GM23248 (cell line): ENCODE results near the gene LHCGR.

ENCODE experiments used
- EZH2 ChIP-seq: fragments of 200-600 bp; sonication (generic); IDR thresholded peaks from 2 replicates; pipeline ENCODE4 v1.6.1; 2018; ENCODE audit warnings: antibody characterized with exemption, mild to moderate bottlenecking; ENCODE audit not compliant: insufficient read depth, poor library complexity, severe bottlenecking
- EZH2phosphoT487 ChIP-seq: fragments of 200-600 bp; sonication (generic); IDR thresholded peaks from 2 replicates; pipeline ENCODE4 v1.6.1; 2018; ENCODE audit warnings: antibody characterized with exemption, moderate library complexity, mild to moderate bottlenecking, low read depth; ENCODE audit not compliant: insufficient read depth

GRCh38 chr2:48722391-48722790 is 33.1 kb downstream of the LHCGR start:
- TF ChIP-seq EZH2 (no peak), EZH2phosphoT487 (no peak)
